CD4-positive, alpha-beta memory T cell (primary cell): ENCODE data around the gene ZNF618. TPM values are rescaled to one million over a fixed set of nuclear protein-coding genes. Genes with fewer than 3 reads are reported as not detected.

Experiments
- CTCF ChIA-PET: fragments of 350-600 bp; sonication (Branson Sonifier 250); formaldehyde crosslinking; loops from one replicate; lab custom pipeline; 2021; ENCODE audit warnings: inconsistent platforms; ENCODE audit not compliant: partially characterized antibody; lab: Charles Lee
- POLR2A ChIA-PET: fragments of 350-600 bp; sonication (Branson Sonifier 250); formaldehyde crosslinking; loops from one replicate; lab custom pipeline; 2021; ENCODE audit not compliant: partially characterized antibody; lab: Charles Lee
- DNase-seq, 5 donors: peaks; one replicate each; pipeline versions ENCODE4 v3.0.0 to v3.0.0-alpha.2; 2020 to 2022; ENCODE audit warnings: mixed read lengths in 1 of 5
- H3K27ac ChIP-seq: one replicate; pipeline ENCODE4 v1.7.0; 2013; ENCODE audit warnings: low read depth, low read length
- H3K27me3 ChIP-seq: 2 replicates; pipeline ENCODE4 v1.7.0; 2013; ENCODE audit warnings: mild to moderate bottlenecking, low read length, moderate library complexity; ENCODE audit not compliant: insufficient read depth
- H3K36me3 ChIP-seq: 2 replicates; pipeline ENCODE4 v1.7.0; 2013; ENCODE audit warnings: mild to moderate bottlenecking, low read length, moderate library complexity; ENCODE audit not compliant: insufficient read depth
- H3K4me1 ChIP-seq: 2 replicates; pipeline ENCODE4 v1.7.0; 2013; ENCODE audit warnings: mild to moderate bottlenecking, low read length, moderate library complexity; ENCODE audit not compliant: insufficient read depth
- H3K4me3 ChIP-seq, 2 donors: one replicate each; pipeline ENCODE4 v1.7.0; 2013; ENCODE audit warnings: low read length in 2 of 2, mild to moderate bottlenecking in 1 of 2
- H3K9me3 ChIP-seq, 2 donors: one replicate each; pipeline ENCODE4 v1.7.0; 2013; ENCODE audit warnings: low read length in 2 of 2, control low read depth in 1 of 2; ENCODE audit not compliant: control insufficient read depth in 1 of 2
- H3K27ac Mint-ChIP-seq, 7 donors: one replicate each; pipeline ENCODE4 v1.8.0; 2020 to 2021; ENCODE audit warnings: mixed read lengths in 7 of 7, mild to moderate bottlenecking in 6 of 7, inconsistent platforms in 3 of 7, moderate library complexity in 3 of 7
- H3K27me3 Mint-ChIP-seq, 2 donors: one replicate each; pipeline ENCODE4 v1.8.0; 2020 to 2021; ENCODE audit warnings: mixed read lengths in 2 of 2
- H3K36me3 Mint-ChIP-seq, 2 donors: one replicate each; pipeline ENCODE4 v1.8.0; 2020 to 2021; ENCODE audit warnings: mixed read lengths in 2 of 2, inconsistent platforms in 1 of 2, mild to moderate bottlenecking in 1 of 2
- H3K4me1 Mint-ChIP-seq, 4 donors: one replicate each; pipeline ENCODE4 v1.8.0; 2020 to 2021; ENCODE audit warnings: mixed read lengths in 4 of 4, mild to moderate bottlenecking in 1 of 4
- H3K4me3 Mint-ChIP-seq, 8 donors: one replicate each; pipeline ENCODE4 v1.8.0; 2020 to 2021; ENCODE audit warnings: mixed read lengths in 8 of 8, mild to moderate bottlenecking in 7 of 8, moderate library complexity in 6 of 8, inconsistent platforms in 3 of 8
- H3K9me3 Mint-ChIP-seq, 8 donors: one replicate each; pipeline ENCODE4 v1.8.0; 2020 to 2021; ENCODE audit warnings: mixed read lengths in 8 of 8, mild to moderate bottlenecking in 5 of 8, inconsistent platforms in 3 of 8, moderate library complexity in 1 of 8
- intact Hi-C: fragments of 100-400 bp; cut with micrococcal nuclease; formaldehyde crosslinking; loops from one replicate; pipeline ENCODE4 v1.15.1; 2023
- polyA plus RNA-seq, 2 donors: library from polyadenylated mRNA; unstranded; fragments of 300-500 nt; fragmentation: Illumina TruSeq; gene quantifications; one replicate each; pipeline ENCODE4 v1.2.3, GENCODE V29; 2021
- total RNA-seq, 2 experiments: library from RNA; stranded (reverse); gene quantifications; one replicate each; pipeline ENCODE4 v1.2.3, GENCODE V29; 2021

The ZNF618 gene
- total and polyA plus RNA-seq, 4 experiments from 2014 or later, result 0.79 to 1.7 (median 0.80) TPM; not detected in 1

- intact Hi-C loops, result no loop called here
- H3K9me3 Mint-ChIP-seq, result peaks cover 3 to 10% (median 8%) of the 10 kb centered on the region in 8 donors
- no peak overlapping the region for H3K4me3 ChIP-seq
- ChIA-PET POLR2A (no interaction called here), CTCF (no interaction called here)
- no peaks in the 10 kb centered on the region for H3K9me3 ChIP-seq
- no peaks in the 10 kb centered on the region for H3K4me1 ChIP-seq
- peaks cover 6 to 15% of the 10 kb centered on the region in 2 donors for H3K27me3 Mint-ChIP-seq
- no peak overlapping the region for H3K27ac Mint-ChIP-seq
- no peaks in the 10 kb centered on the region for H3K27me3 ChIP-seq
- H3K4me1 Mint-ChIP-seq, result no peaks in the 10 kb centered on the region
- no peak overlapping the region for H3K27ac ChIP-seq
- H3K36me3 ChIP-seq, result no peaks in the 10 kb centered on the region
- no peak for DNase-seq
- no peaks in the 10 kb centered on the region for H3K36me3 Mint-ChIP-seq
- no peak overlapping the region for H3K4me3 Mint-ChIP-seq
Measured at GRCh38 chr9:114105236-114105635, 229.1 kb downstream of the ZNF618 start.

Other genes with a start within 250 kb of the ZNF618 start
- gene AMBP, start 202.0 kb downstream of the ZNF618 start, total RNA-seq, result not detected
- not detected for gene AMBP, start 202.0 kb downstream of the ZNF618 start, polyA plus RNA-seq
- not detected for gene KIF12, start 223.0 kb downstream of the ZNF618 start, total RNA-seq
- not detected for gene KIF12, start 223.0 kb downstream of the ZNF618 start, polyA plus RNA-seq